OCI-LY7 (cell line): ENCODE results near the gene FBN1.

ENCODE experiments used
- EZH2phosphoT487 ChIP-seq: fragments of 200-600 bp; sonication (generic); IDR thresholded peaks from 2 replicates; pipeline ENCODE4 v1.6.1; 2018; ENCODE audit warnings: low read depth, borderline replicate concordance, mild to moderate bottlenecking, mixed run types, antibody characterized with exemption, low read length, moderate library complexity, mixed read lengths
- TF ChIP-seq, protein P1 (sequence below): fragments of 200-600 bp; sonication (generic); conservative IDR thresholded peaks from 2 replicates; pipeline ENCODE4 v1.5.1; 2014; ENCODE audit warnings: mild to moderate bottlenecking, antibody characterized with exemption, low read length, moderate library complexity, mixed read lengths

DNA sequence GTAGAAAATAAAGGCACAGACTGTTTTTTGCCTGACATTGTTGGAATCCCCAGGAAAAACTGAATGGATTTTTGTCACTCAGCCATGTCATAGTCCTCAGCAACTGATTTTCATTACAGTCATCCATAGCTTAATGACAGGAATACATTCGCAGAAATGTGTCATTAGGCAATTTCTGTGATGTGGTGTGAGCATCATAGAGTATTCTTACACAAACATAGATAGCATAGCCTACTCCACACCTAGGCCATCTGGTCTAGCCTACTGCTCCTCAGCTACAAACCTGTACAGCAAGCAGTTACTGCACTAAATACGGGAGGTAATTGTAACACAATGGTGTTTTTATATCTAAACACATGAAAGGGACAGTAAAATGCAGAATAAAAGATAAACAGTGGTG, 34.4 kb upstream of the FBN1 start:
- TF ChIP-seq, protein P1, sequence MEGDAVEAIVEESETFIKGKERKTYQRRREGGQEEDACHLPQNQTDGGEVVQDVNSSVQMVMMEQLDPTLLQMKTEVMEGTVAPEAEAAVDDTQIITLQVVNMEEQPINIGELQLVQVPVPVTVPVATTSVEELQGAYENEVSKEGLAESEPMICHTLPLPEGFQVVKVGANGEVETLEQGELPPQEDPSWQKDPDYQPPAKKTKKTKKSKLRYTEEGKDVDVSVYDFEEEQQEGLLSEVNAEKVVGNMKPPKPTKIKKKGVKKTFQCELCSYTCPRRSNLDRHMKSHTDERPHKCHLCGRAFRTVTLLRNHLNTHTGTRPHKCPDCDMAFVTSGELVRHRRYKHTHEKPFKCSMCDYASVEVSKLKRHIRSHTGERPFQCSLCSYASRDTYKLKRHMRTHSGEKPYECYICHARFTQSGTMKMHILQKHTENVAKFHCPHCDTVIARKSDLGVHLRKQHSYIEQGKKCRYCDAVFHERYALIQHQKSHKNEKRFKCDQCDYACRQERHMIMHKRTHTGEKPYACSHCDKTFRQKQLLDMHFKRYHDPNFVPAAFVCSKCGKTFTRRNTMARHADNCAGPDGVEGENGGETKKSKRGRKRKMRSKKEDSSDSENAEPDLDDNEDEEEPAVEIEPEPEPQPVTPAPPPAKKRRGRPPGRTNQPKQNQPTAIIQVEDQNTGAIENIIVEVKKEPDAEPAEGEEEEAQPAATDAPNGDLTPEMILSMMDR, result no peak
- no peak for TF ChIP-seq EZH2phosphoT487
